Cerebellar nuclear complex (tissue), 1 donor: ENCODE results near the gene SOSTDC1.
"Not testable (repeated sequence)": the region's sequence is repeated elsewhere in the genome, so short reads cannot be mapped to it uniquely, and the experiment has no call there.

Experiments used
- DNase-seq, 2 experiments: peaks; one replicate each; lab custom pipeline; 2025; lab: John Stamatoyannopoulos, UW

The SOSTDC1 gene

GRCh38 chr7:16465469-16466361, at the start of gene SOSTDC1:
Gene SOSTDC1 (minus strand): TSS chr7:16465738. CDS start chr7:16465668, 70 bp downstream.
- no peak for DNase-seq

GRCh38 chr7:16514729-16515128, 49.2 kb upstream of the SOSTDC1 start:
- DNase-seq = no peak

GRCh38 chr7:16514271-16514670, 48.7 kb upstream of the SOSTDC1 start:
- no peak for DNase-seq

- no peak for DNase-seq
These were observed 46.6 kb upstream of the SOSTDC1 start for GRCh38 chr7:16512097-16512496.

- no peak for DNase-seq
These were observed 45.8 kb upstream of the SOSTDC1 start for GRCh38 chr7:16511314-16511713.

- no peak for DNase-seq
These were observed 44.3 kb upstream of the SOSTDC1 start for GRCh38 chr7:16509829-16510228.

- not testable (repeated sequence) for DNase-seq
These were observed 40.9 kb upstream of the SOSTDC1 start for GRCh38 chr7:16506422-16506821.

- DNase-seq = no peak
These were observed 38.5 kb upstream of the SOSTDC1 start for GRCh38 chr7:16504019-16504418.

GRCh38 chr7:16502303-16502702, 36.8 kb upstream of the SOSTDC1 start:
- no peak for DNase-seq

GRCh38 chr7:16498122-16498521, 32.6 kb upstream of the SOSTDC1 start:
- no peak for DNase-seq

GRCh38 chr7:16494955-16495719, 29.6 kb upstream of the SOSTDC1 start:
- DNase-seq = no peak

GRCh38 chr7:16494551-16494950, 29.0 kb upstream of the SOSTDC1 start:
- DNase-seq = no peak

- DNase-seq = no peak
These were observed 27.7 kb upstream of the SOSTDC1 start for GRCh38 chr7:16493266-16493665.

- no peak for DNase-seq
These were observed 27.1 kb upstream of the SOSTDC1 start for GRCh38 chr7:16492513-16493062.

- DNase-seq = no peak
These were observed 25.6 kb upstream of the SOSTDC1 start for GRCh38 chr7:16491148-16491547.

- DNase-seq = no peak
These were observed 19.1 kb upstream of the SOSTDC1 start for GRCh38 chr7:16484453-16485158.

- no peak for DNase-seq
These were observed 14.1 kb upstream of the SOSTDC1 start for GRCh38 chr7:16479591-16479990.

GRCh38 chr7:16479161-16479560, 13.6 kb upstream of the SOSTDC1 start:
- no peak for DNase-seq

- no peak for DNase-seq
These were observed 6.4 kb upstream of the SOSTDC1 start for GRCh38 chr7:16471933-16472332.

GRCh38 chr7:16463949-16464715, 1.4 kb downstream of the SOSTDC1 start:
- DNase-seq = no peak

- no peak for DNase-seq
These were observed 2.0 kb downstream of the SOSTDC1 start for GRCh38 chr7:16463520-16463919.
